GM21390 (cell line): Measurements from ENCODE around the gene SH3BP5L.

Experiments used
- ATAC-seq: cut with Tn5 transposase; IDR thresholded peaks from one replicate; pipeline ENCODE4 v1.9.1; 2021; ENCODE audit not compliant: unreplicated experiment

The SH3BP5L gene

GRCh38 chr1:248825909-248826760 lies at the start of gene SH3BP5L:
Gene SH3BP5L, minus strand, starts transcription at chr1:248825915. Its CDS starts 980 bp downstream, at chr1:248824935.
- ATAC-seq = peak; percentile 91

GRCh38 chr1:248873993-248874533 lies 48.3 kb upstream of the SH3BP5L start:
- peak; percentile 56 for ATAC-seq

DNA sequence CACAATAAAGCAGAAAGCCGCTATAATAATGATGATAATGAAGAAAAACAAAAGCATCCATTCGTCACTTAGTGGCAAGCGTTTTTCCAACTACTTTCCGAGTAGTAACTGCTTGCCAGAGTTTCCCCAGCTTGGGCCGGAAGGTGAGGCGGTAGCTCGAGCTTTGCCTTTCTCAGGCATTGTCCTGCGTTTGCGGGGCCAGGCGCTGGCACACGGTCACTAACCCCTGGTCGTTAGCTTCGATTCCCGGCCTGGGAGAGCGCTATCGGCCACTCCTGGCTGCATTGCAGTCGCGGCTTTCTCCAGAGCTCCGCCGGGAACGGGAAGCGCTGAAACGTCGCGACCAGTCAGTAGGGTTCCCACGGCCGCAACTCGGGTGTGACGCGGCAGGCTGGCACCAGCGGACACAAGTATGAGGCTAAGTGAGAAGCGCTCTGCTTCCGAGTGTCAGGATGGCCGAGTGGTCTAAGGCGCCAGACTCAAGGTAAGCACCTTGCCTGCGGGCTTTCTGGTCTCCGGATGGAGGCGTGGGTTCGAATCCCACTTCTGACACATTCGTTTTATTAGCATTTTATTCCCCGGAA lies 47.8 kb upstream of the SH3BP5L start:
- peak; percentile 79 for ATAC-seq

- peak; percentile 42 for ATAC-seq
These were observed 47.2 kb upstream of the SH3BP5L start for GRCh38 chr1:248872752-248873408.

- ATAC-seq = no peak
These were observed 46.2 kb upstream of the SH3BP5L start for GRCh38 chr1:248871837-248872401.

- peak; percentile 68 for ATAC-seq
These were observed 37.5 kb upstream of the SH3BP5L start for GRCh38 chr1:248862998-248863881.

DNA sequence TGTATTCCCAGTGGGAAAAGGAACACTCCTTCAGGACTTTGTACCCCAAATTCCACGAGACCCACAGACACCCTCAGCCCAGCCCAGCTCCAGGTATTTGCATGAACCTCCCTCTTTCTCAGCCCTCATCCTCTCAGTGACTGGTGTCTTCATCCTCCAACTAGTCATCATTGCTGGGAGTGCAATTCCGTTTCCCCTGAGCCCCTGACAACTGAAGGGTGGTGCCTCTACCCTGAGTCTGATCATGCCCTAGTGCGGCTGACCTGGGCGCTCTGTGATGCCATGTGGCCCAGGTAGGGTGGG lies 36.9 kb upstream of the SH3BP5L start:
- ATAC-seq = peak; percentile 12

DNA sequence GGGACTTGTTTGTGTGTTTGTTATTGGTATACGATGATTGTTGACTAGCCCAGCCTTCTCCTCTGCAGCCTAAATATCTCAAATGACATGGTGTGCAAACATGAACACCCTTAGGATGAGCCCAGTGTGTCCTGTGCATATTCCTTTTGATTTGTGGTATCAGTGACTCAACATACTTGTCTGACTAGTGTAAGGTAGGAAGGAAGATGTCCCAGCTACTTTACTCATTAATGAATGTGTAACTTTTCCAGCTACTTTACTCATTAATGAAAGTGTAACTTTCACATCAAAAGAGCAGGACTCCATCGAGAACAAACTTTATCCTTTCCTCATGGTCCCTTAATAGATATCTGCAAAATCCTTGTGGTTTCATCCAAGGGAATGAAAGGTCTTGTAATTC lies 35.9 kb upstream of the SH3BP5L start:
- no peak for ATAC-seq

- no peak for ATAC-seq
These were observed 34.3 kb upstream of the SH3BP5L start for GRCh38 chr1:248860007-248860406.

DNA sequence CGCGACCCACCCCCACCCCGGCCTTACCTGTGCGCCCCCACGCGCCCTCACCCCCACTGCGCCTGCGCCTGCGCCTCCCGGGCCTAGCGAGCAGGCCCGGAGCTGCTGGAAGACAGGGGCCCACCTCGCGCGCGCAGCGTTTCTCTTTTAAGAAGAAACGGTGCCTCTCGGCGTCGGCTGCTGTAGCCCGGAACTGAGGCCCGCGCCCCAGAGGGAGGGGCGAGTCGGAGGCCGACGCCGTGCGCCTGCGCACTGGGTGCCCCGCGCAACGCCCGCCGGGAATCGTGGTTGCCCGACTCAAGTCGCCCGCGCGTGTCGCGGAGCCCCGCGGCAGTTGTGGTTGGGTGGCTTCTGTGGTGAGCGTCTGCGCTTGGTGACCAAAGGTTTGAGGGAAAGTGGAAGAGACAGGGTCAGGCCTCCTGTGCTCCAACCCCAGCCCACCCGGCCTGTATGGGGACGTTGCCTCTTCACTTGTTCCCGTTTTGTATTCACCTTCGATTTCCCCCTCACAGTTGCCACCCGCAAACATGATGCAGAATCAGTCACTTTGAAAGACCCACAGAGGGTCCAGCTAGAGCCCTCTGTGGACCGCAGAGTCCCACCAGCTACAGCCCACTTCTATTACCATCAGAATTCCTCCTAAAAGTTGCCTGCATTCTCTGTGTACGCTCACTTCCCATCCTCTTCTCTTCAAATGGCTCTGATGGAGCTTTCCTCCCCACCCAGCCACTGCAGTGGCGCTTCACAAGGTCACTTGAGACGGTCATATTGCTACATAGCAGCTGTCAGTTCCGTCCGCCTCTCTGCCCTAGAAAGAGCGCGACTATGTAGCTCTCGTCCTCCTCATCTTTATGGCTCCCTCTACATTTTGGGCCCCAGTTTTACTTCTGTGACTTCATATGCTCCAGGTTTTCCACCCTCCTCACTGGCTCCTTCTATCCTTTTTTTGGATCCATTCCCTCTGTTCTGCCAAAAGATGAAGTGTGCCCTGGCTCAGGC lies 33.5 kb upstream of the SH3BP5L start, which contains the start of gene ZNF692:
ZNF692 (minus strand) TSS at position 195 of the 999 bp plus-strand sequence. CDS start 776 bp downstream, outside the sequence.
- ATAC-seq = peak; percentile 72

- ATAC-seq = peak; percentile 37
These were observed 32.6 kb upstream of the SH3BP5L start for GRCh38 chr1:248858096-248858890.

GRCh38 chr1:248857749-248858095 lies 32.0 kb upstream of the SH3BP5L start:
- peak; percentile 1 for ATAC-seq

GRCh38 chr1:248857201-248857600 lies 31.5 kb upstream of the SH3BP5L start:
- ATAC-seq = no peak

GRCh38 chr1:248856176-248856575 lies 30.5 kb upstream of the SH3BP5L start:
- ATAC-seq = no peak

DNA sequence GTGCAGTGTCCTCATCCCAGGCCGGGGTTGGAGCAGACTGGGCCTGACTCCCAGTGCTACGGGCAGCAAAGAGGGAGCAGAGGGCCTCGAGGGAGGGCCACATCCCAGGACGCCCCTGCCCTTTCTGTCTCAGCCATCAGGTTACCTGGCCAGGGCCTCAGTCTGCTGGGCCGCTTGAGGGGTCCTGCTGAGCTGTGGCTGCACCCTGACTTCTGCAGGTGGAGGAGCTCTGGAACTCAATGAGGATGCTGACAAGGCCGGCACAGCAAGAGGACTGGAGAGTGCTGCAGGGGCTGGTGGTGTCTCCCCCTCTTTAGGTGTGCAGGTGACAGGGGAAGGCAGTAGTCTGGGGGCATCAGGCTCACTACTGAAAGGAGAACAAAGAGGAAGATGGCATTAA lies 29.9 kb upstream of the SH3BP5L start:
- no peak for ATAC-seq

- no peak for ATAC-seq
These were observed 28.1 kb upstream of the SH3BP5L start for GRCh38 chr1:248853663-248854375.

GRCh38 chr1:248852481-248853405 lies 27.0 kb upstream of the SH3BP5L start:
- peak; percentile 39 for ATAC-seq
